Mesenchymal stem cell (in vitro differentiated cells and primary cell): Measurements from ENCODE around the gene PKIB.

Source experiments
- DNase-seq: peaks from one replicate; pipeline ENCODE4 v3.0.0-alpha.2; 2013
- H2AFZ ChIP-seq: one replicate; pipeline ENCODE4 v1.6.1; 2013; ENCODE audit warnings: low read depth, mild to moderate bottlenecking, control low read depth, inconsistent platforms, low read length, moderate library complexity
- H2AK5ac ChIP-seq: 2 replicates; pipeline ENCODE4 v1.6.1; 2013; ENCODE audit warnings: low read length, moderate library complexity, mild to moderate bottlenecking, inconsistent platforms; ENCODE audit not compliant: severe bottlenecking
- H2BK120ac ChIP-seq: one replicate; pipeline ENCODE4 v1.6.1; 2013; ENCODE audit warnings: low read depth, mild to moderate bottlenecking, inconsistent platforms, low read length, moderate library complexity
- H2BK12ac ChIP-seq, 2 experiments: one replicate each; pipeline ENCODE4 v1.6.1; 2013; ENCODE audit warnings: inconsistent platforms in 2 of 2, low read length in 2 of 2, mild to moderate bottlenecking in 2 of 2, moderate library complexity in 2 of 2, control low read depth in 1 of 2
- H2BK15ac ChIP-seq: one replicate; pipeline ENCODE4 v1.6.1; 2013; ENCODE audit warnings: mild to moderate bottlenecking, low read depth, inconsistent platforms; ENCODE audit not compliant: poor library complexity, severe bottlenecking
- H2BK5ac ChIP-seq: 2 replicates; pipeline ENCODE4 v1.6.1; 2013; ENCODE audit warnings: low read depth, mild to moderate bottlenecking, low read length, control low read depth, inconsistent platforms; ENCODE audit not compliant: poor library complexity, severe bottlenecking
- H3K14ac ChIP-seq, 2 experiments: one replicate each; pipeline ENCODE4 v1.6.1; 2013; ENCODE audit warnings: inconsistent platforms in 2 of 2, low read length in 2 of 2, control low read depth in 1 of 2, mild to moderate bottlenecking in 1 of 2, moderate library complexity in 1 of 2
- H3K18ac ChIP-seq, 2 experiments: one replicate each; pipeline ENCODE4 v1.6.1; 2013; ENCODE audit warnings: inconsistent platforms in 2 of 2, low read length in 2 of 2, control low read depth in 1 of 2, low read depth in 1 of 2, mild to moderate bottlenecking in 1 of 2
- H3K23ac ChIP-seq, 2 experiments: one replicate each; pipeline ENCODE4 v1.6.1; 2013; ENCODE audit warnings: inconsistent platforms in 2 of 2, low read length in 2 of 2, mild to moderate bottlenecking in 2 of 2, moderate library complexity in 2 of 2, control low read depth in 1 of 2
- H3K27ac ChIP-seq: 2 replicates; pipeline ENCODE4 v1.5.1; 2013; ENCODE audit warnings: mild to moderate bottlenecking, moderate library complexity, low read length, control low read depth, inconsistent platforms; ENCODE audit not compliant: poor library complexity, severe bottlenecking
- H3K27me3 ChIP-seq, 2 experiments: 2 replicates each; pipeline versions ENCODE4 v1.6.1 to v1.7.0; 2013; ENCODE audit warnings: low read length in 2 of 2, mild to moderate bottlenecking in 2 of 2, moderate library complexity in 2 of 2, control low read depth in 1 of 2, inconsistent platforms in 1 of 2; ENCODE audit not compliant: control insufficient read depth in 1 of 2, insufficient read depth in 1 of 2
- H3K36me3 ChIP-seq, 2 experiments: 2 replicates each; pipeline versions ENCODE4 v1.6.1 to v1.7.0; 2013; ENCODE audit warnings: low read length in 2 of 2, control low read depth in 1 of 2, inconsistent platforms in 1 of 2, low read depth in 1 of 2, mild to moderate bottlenecking in 1 of 2; ENCODE audit not compliant: insufficient read depth in 2 of 2, control insufficient read depth in 1 of 2
- H3K4ac ChIP-seq, 2 experiments: one replicate each; pipeline ENCODE4 v1.6.1; 2013; ENCODE audit warnings: inconsistent platforms in 2 of 2, low read length in 2 of 2, mild to moderate bottlenecking in 2 of 2, moderate library complexity in 2 of 2, control low read depth in 1 of 2, low read depth in 1 of 2
- H3K4me1 ChIP-seq: 2 replicates; pipeline ENCODE4 v1.6.1; 2013; ENCODE audit warnings: low read depth, low read length, control low read depth; ENCODE audit not compliant: control insufficient read depth, insufficient read depth
- H3K4me2 ChIP-seq: 2 replicates; pipeline ENCODE4 v1.6.1; 2013; ENCODE audit warnings: low read length, mild to moderate bottlenecking, inconsistent platforms; ENCODE audit not compliant: poor library complexity, severe bottlenecking
- H3K4me3 ChIP-seq, 2 experiments: 2 replicates each; pipeline versions ENCODE4 v1.5.1 to v1.7.0; 2013; ENCODE audit warnings: low read length in 2 of 2, mild to moderate bottlenecking in 2 of 2, control low read depth in 1 of 2, low read depth in 1 of 2; ENCODE audit not compliant: insufficient read depth in 1 of 2
- H3K79me1 ChIP-seq: replicated peaks from 2 replicates; pipeline ENCODE4 v1.6.1; 2013; ENCODE audit warnings: mild to moderate bottlenecking, control low read depth, low read length, inconsistent platforms; ENCODE audit not compliant: poor library complexity, severe bottlenecking
- H3K9ac ChIP-seq: 2 replicates; pipeline ENCODE4 v1.7.0; 2013; ENCODE audit warnings: mild to moderate bottlenecking, low read length, moderate library complexity
- H3K9me3 ChIP-seq: 2 replicates; pipeline ENCODE4 v1.7.0; 2013; ENCODE audit warnings: mild to moderate bottlenecking, low read length; ENCODE audit not compliant: control insufficient read depth
- H4K8ac ChIP-seq: one replicate; pipeline ENCODE4 v1.6.1; 2013; ENCODE audit warnings: inconsistent platforms, mild to moderate bottlenecking, low read length, moderate library complexity
- H4K91ac ChIP-seq: one replicate; pipeline ENCODE4 v1.6.1; 2013; ENCODE audit warnings: mild to moderate bottlenecking, low read length, inconsistent platforms
- WGBS: methylation state at CpG from one replicate; pipeline ENCODE4 v1.1.7; 2013; ENCODE audit warnings: mixed read lengths; 5-methylcytosine and 5-hydroxymethylcytosine counted together

The PKIB gene

DNA sequence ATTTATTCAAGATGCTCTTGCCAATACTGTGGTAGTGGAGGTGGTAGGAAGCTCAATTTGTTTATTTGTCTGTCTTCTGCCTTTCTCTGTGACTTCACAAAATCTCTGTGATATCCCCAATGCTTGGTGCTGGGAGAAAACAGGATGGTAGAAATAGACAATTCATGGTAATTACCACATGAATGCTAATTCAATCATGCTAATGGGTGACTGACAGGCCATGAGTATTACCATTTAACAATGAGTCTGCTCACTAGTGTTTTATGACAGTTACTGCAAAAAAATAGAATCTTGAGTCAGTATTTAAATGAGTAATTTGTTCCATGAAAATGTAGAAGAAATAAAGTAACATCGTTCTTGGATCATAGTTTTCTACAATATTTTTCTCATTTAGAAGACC, 117.0 kb downstream of the PKIB start:
- H3K79me1 ChIP-seq, result peaks cover 11% of the 10 kb centered on the region
- no peak for DNase-seq
- no peak overlapping the region for H3K18ac ChIP-seq
- H2BK120ac ChIP-seq, result no peak overlapping the region
- H2BK12ac ChIP-seq, result no peak overlapping the region
- no peak overlapping the region for H3K4me3 ChIP-seq
- whole genome bisulfite sequencing, result no CpG with 5 or more reads among the region's 1 CpG
- H3K14ac ChIP-seq, result no peak overlapping the region
- H3K9ac ChIP-seq, result no peak overlapping the region
- no peaks in the 10 kb centered on the region for H3K4me1 ChIP-seq
- H2AK5ac ChIP-seq, result no peak overlapping the region
- no peak overlapping the region for H2AFZ ChIP-seq
- H3K27me3 ChIP-seq, result no peaks in the 10 kb centered on the region
- H3K23ac ChIP-seq, result no peak overlapping the region
- no peak overlapping the region for H3K4ac ChIP-seq
- H3K4me2 ChIP-seq, result no peak overlapping the region
- no peak overlapping the region for H2BK5ac ChIP-seq
- H2BK15ac ChIP-seq, result no peak overlapping the region
- no peak overlapping the region for H4K91ac ChIP-seq
- no peaks in the 10 kb centered on the region for H3K9me3 ChIP-seq
- no peaks in the 10 kb centered on the region for H3K36me3 ChIP-seq
- no peak overlapping the region for H4K8ac ChIP-seq
- no peak overlapping the region for H3K27ac ChIP-seq

DNA sequence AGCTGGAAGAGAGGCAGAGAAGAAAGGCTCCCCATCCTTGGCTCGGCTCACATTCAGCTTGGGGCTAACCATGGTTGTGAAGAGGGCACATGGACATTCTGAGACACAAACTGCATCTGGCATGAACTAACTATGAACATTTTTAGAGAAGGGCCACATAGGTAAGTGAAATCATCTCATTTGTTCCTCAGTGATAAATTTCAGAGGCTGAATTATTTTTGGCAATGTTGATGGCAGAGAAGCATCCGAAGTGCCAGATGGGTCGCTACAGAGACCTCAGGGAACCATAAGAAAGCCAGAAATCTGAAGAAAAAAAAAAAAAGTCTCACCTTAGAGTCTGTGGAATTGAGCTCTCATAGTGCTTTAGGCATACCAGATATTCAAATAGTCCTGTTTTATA, 120.1 kb downstream of the PKIB start:
- H2AK5ac ChIP-seq, result peak overlapping the region; percentile 73
- H3K27me3 ChIP-seq, result peaks cover 0 to 2% of the 10 kb centered on the region in 2 experiments
- no peak overlapping the region for H3K4me3 ChIP-seq
- no peak overlapping the region for H4K91ac ChIP-seq
- H2BK12ac ChIP-seq, result no peak overlapping the region
- WGBS, result 97% methylated on average over 3 of the region's 3 CpGs
- no peak overlapping the region for H2BK120ac ChIP-seq
- H3K4me2 ChIP-seq, result no peak overlapping the region
- H2AFZ ChIP-seq, result no peak overlapping the region
- no peaks in the 10 kb centered on the region for H3K36me3 ChIP-seq
- no peak overlapping the region for H3K4ac ChIP-seq
- H3K9ac ChIP-seq, result peak overlapping the region; percentile 17
- H2BK15ac ChIP-seq, result no peak overlapping the region
- H3K14ac ChIP-seq, result no peak overlapping the region
- no peak overlapping the region for H4K8ac ChIP-seq
- no peak overlapping the region for H2BK5ac ChIP-seq
- DNase-seq, result no peak
- H3K27ac ChIP-seq, result no peak overlapping the region
- H3K4me1 ChIP-seq, result no peaks in the 10 kb centered on the region
- H3K18ac ChIP-seq, result no peak overlapping the region
- peak overlapping the region in 1 of 2 experiments; percentile 52 for H3K23ac ChIP-seq
- H3K9me3 ChIP-seq, result no peaks in the 10 kb centered on the region
- no peaks in the 10 kb centered on the region for H3K79me1 ChIP-seq

DNA sequence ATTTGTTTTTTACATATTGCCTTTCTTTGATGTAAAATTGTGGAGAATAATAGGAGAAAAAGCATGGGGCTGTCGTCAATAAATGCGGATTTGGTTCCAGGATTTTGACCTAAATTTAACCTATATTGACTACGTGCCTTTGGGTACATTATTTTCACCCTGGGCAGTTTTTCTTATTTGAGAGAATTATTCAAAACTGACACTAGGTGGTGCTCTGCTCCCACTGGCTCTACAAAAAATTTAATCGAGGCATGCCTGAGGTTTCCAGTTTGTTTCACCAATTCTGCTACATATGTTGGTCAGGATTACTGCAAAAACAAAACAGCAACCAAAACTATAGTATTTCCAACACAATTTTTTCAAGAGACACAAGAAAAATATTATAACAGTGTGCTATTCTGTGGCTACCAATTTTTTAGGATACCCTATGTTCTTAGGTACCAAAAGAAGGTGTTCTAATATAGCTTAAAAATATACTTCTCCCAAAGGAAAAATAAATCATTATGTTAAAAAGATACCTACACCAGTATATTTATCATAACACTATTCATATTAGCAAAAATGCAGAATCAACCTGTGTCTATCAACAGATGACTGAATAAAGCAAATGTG, 120.7 kb downstream of the PKIB start:
- Histone ChIP-seq H3K27ac (no peak overlapping the region), H4K91ac (no peak overlapping the region), H2BK12ac (no peak overlapping the region), H3K4me2 (no peak overlapping the region), H2BK5ac (no peak overlapping the region), H3K18ac (no peak overlapping the region), H2AK5ac (no peak overlapping the region), H3K79me1 (no peaks in the 10 kb centered on the region), H4K8ac (no peak overlapping the region), H3K36me3 (no peaks in the 10 kb centered on the region), H2BK120ac (no peak overlapping the region), H3K9me3 (no peaks in the 10 kb centered on the region), H3K4ac (no peak overlapping the region), H3K14ac (no peak overlapping the region), H3K4me3 (no peak overlapping the region), H3K9ac (peak overlapping the region; percentile 17), H3K27me3 (peaks cover 0 to 2% of the 10 kb centered on the region in 2 experiments), H2BK15ac (no peak overlapping the region), H2AFZ (no peak overlapping the region), H3K4me1 (no peaks in the 10 kb centered on the region), H3K23ac (no peak overlapping the region)
- 8% methylated on average over 4 of the region's 4 CpGs for WGBS
- DNase-seq, result peak; percentile 55

DNA sequence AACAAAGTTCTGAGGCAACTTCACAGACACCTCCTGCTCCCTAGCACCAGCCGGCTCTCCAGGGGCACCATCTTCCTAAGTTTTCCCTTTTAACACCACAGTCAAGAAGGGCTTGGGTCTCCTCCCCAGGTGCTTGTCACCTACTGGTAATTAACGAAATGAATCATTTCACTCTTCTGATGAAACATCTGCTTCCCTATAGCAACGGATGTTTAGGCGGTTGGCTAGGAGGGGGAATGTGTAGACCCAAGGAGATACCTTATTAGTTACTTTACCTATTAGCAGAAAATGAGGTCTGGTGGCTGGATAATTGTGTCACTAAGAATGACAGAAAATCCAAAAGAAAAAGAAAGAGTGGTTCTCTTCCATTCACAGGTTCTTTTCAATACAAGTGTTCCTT, 123.1 kb downstream of the PKIB start:
- no peak overlapping the region for H3K18ac ChIP-seq
- H3K4me3 ChIP-seq, result no peak overlapping the region
- no peak for DNase-seq
- H3K23ac ChIP-seq, result no peak overlapping the region
- no peak overlapping the region for H3K9ac ChIP-seq
- H2BK15ac ChIP-seq, result no peak overlapping the region
- no peaks in the 10 kb centered on the region for H3K36me3 ChIP-seq
- no peaks in the 10 kb centered on the region for H3K4me1 ChIP-seq
- H4K8ac ChIP-seq, result no peak overlapping the region
- H3K27ac ChIP-seq, result no peak overlapping the region
- no peak overlapping the region for H3K4me2 ChIP-seq
- H2AK5ac ChIP-seq, result no peak overlapping the region
- H2BK120ac ChIP-seq, result no peak overlapping the region
- no peak overlapping the region for H2AFZ ChIP-seq
- H3K9me3 ChIP-seq, result no peaks in the 10 kb centered on the region
- no peak overlapping the region for H2BK5ac ChIP-seq
- H2BK12ac ChIP-seq, result no peak overlapping the region
- no peak overlapping the region for H3K4ac ChIP-seq
- H3K79me1 ChIP-seq, result no peaks in the 10 kb centered on the region
- H3K27me3 ChIP-seq, result peaks cover 0 to 2% of the 10 kb centered on the region in 2 experiments
- H4K91ac ChIP-seq, result no peak overlapping the region
- H3K14ac ChIP-seq, result no peak overlapping the region
- 73% methylated on average over 1 of the region's 4 CpGs for WGBS
